H1 (cell line): Measurements from ENCODE around the gene CD68. TPM values are rescaled to one million over a fixed set of nuclear protein-coding genes. Genes with fewer than 3 reads are reported as not detected.

Experiments
- BACH1 ChIP-seq: IDR thresholded peaks from 2 replicates; pipeline ENCODE4 v1.6.1; 2012; ENCODE audit warnings: low read length, improper control_type of control experiment
- BRCA1 ChIP-seq: IDR thresholded peaks from 2 replicates; pipeline ENCODE4 v1.6.1; 2012; ENCODE audit warnings: low read depth, low read length, improper control_type of control experiment
- CBX8 ChIP-seq: fragments of 300-800, 300-1000 bp; sonication (generic); IDR thresholded peaks from 2 replicates; pipeline ENCODE4 v1.7.1; 2016; ENCODE audit warnings: low read depth, low read length, borderline replicate concordance
- CHD1 ChIP-seq: IDR thresholded peaks from 2 replicates; pipeline ENCODE4 v1.6.1; 2012; ENCODE audit warnings: low read depth, low read length, improper control_type of control experiment
- CREB1 ChIP-seq: IDR thresholded peaks from 2 replicates; pipeline ENCODE4 v1.6.1; 2012; ENCODE audit warnings: inconsistent platforms
- CTBP2 ChIP-seq: IDR thresholded peaks from 2 replicates; pipeline ENCODE4 v1.7.0; 2011; ENCODE audit warnings: borderline replicate concordance, mild to moderate bottlenecking, moderate library complexity, mixed read lengths, low read length; ENCODE audit not compliant: insufficient read depth, insufficient read length
- E2F6 ChIP-seq: IDR thresholded peaks from 2 replicates; pipeline ENCODE4 v1.6.1; 2012; ENCODE audit warnings: inconsistent platforms
- JUN ChIP-seq: IDR thresholded peaks from 2 replicates; pipeline ENCODE4 v1.6.1; 2011; ENCODE audit warnings: low read depth, mild to moderate bottlenecking, improper control_type of control experiment, low read length
- JUND ChIP-seq: IDR thresholded peaks from 2 replicates; pipeline ENCODE4 v1.6.1; 2011; ENCODE audit warnings: mild to moderate bottlenecking, improper control_type of control experiment, low read length
- POLR2A ChIP-seq, 2 experiments: IDR thresholded peaks; 1 replicate in 1 of 2; 2 replicates in 1 of 2; pipeline ENCODE4 v1.6.1; 2011; ENCODE audit warnings: low read depth in 2 of 2, low read length in 2 of 2, mild to moderate bottlenecking in 2 of 2; ENCODE audit errors: control extremely low read depth in 1 of 2
- POLR2AphosphoS5 ChIP-seq: IDR thresholded peaks from 2 replicates; pipeline ENCODE4 v1.6.1; 2011; ENCODE audit warnings: low read depth, low read length
- RBBP5 ChIP-seq: IDR thresholded peaks from 2 replicates; pipeline ENCODE4 v1.7.1; 2012; ENCODE audit warnings: low read depth, mild to moderate bottlenecking, inconsistent platforms, low read length, moderate library complexity, borderline replicate concordance
- RFX5 ChIP-seq: IDR thresholded peaks from 2 replicates; pipeline ENCODE4 v1.6.1; 2011; ENCODE audit warnings: low read depth, low read length, improper control_type of control experiment, borderline replicate concordance
- RNF2 ChIP-seq: fragments of 200-900, 300-1000 bp; sonication (generic); IDR thresholded peaks from 2 replicates; pipeline ENCODE4 v1.7.1; 2016; ENCODE audit warnings: borderline replicate concordance, low read depth, mild to moderate bottlenecking, antibody characterized with exemption, low read length; ENCODE audit not compliant: poor library complexity, severe bottlenecking; ENCODE audit errors: missing control alignments
- SAP30 ChIP-seq: fragments of 300-600 bp; sonication (generic); IDR thresholded peaks from 2 replicates; pipeline ENCODE4 v1.7.1; 2012; ENCODE audit warnings: low read length, moderate library complexity, mild to moderate bottlenecking, inconsistent platforms; ENCODE audit not compliant: insufficient read depth, insufficient replicate concordance
- SP2 ChIP-seq: IDR thresholded peaks from 2 replicates; pipeline ENCODE4 v1.6.1; 2012; ENCODE audit warnings: mild to moderate bottlenecking, low read length, inconsistent platforms
- SP4 ChIP-seq: IDR thresholded peaks from 2 replicates; pipeline ENCODE4 v1.6.1; 2012; ENCODE audit warnings: low read length, inconsistent platforms
- SUZ12 ChIP-seq: fragments of 200-600 bp; sonication (generic); IDR thresholded peaks from 2 replicates; pipeline ENCODE4 v1.6.1; 2012; ENCODE audit warnings: mild to moderate bottlenecking, inconsistent platforms, low read length, moderate library complexity, mixed read lengths
- YY1 ChIP-seq: IDR thresholded peaks from 2 replicates; pipeline ENCODE4 v1.6.1; 2011; ENCODE audit warnings: low read depth, mild to moderate bottlenecking, low read length
- ZNF274 ChIP-seq: IDR thresholded peaks from 2 replicates; pipeline ENCODE4 v1.7.0; 2012; ENCODE audit warnings: low read length, borderline replicate concordance; ENCODE audit errors: extremely low read depth
- polyA plus RNA-seq, 7 experiments: library from polyadenylated mRNA; depleted of rRNA in 3 of 7; stranded (reverse) in 5 of 7; unstranded in 2 of 7; fragments of >200 nt in 5 of 7; fragments of 200-250 nt in 2 of 7; gene quantifications; 1 replicate in 5 of 7; 2 replicates in 1 of 7; 4 replicates in 1 of 7; pipeline versions ENCODE4 v1.2.1 to v1.2.3, GENCODE V29; 2011 to 2013; ENCODE audit warnings: missing spikeins in 2 of 7, mixed read lengths in 2 of 7
- total RNA-seq: library from RNA; stranded (reverse); fragmentation: NEBNext Ultra II Directional; extraction: Animal tissue kit (Norgen Biotek cat#: 25700); gene quantifications from 2 replicates; pipeline ENCODE4 v1.2.1, GENCODE V29; 2021
- TF ChIP-seq, protein P1 (sequence below), 3 experiments: IDR thresholded peaks; 1 replicate in 2 of 3; 2 replicates in 1 of 3; pipeline versions ENCODE4 v1.5.1 to v1.6.1; 2011; ENCODE audit warnings: low read length in 3 of 3, mild to moderate bottlenecking in 3 of 3, inconsistent platforms in 2 of 3, low read depth in 1 of 3, moderate library complexity in 1 of 3; ENCODE audit not compliant: insufficient read depth in 1 of 3; ENCODE audit errors: control extremely low read depth in 1 of 3

CD68 gene
- total and polyA plus RNA-seq, 2 of the 8 experiments (the other 6 are each of a cell fraction or from before 2014, with no cell fraction given), result 0.18 TPM; not detected in 1

- no peak for TF ChIP-seq CREB1
- no peak for TF ChIP-seq E2F6
- no peak for TF ChIP-seq ZNF274
- no peak for TF ChIP-seq SP2
- TF ChIP-seq CTBP2, result no peak
- no peak for TF ChIP-seq RFX5
- TF ChIP-seq SUZ12, result no peak
- TF ChIP-seq, protein P1, sequence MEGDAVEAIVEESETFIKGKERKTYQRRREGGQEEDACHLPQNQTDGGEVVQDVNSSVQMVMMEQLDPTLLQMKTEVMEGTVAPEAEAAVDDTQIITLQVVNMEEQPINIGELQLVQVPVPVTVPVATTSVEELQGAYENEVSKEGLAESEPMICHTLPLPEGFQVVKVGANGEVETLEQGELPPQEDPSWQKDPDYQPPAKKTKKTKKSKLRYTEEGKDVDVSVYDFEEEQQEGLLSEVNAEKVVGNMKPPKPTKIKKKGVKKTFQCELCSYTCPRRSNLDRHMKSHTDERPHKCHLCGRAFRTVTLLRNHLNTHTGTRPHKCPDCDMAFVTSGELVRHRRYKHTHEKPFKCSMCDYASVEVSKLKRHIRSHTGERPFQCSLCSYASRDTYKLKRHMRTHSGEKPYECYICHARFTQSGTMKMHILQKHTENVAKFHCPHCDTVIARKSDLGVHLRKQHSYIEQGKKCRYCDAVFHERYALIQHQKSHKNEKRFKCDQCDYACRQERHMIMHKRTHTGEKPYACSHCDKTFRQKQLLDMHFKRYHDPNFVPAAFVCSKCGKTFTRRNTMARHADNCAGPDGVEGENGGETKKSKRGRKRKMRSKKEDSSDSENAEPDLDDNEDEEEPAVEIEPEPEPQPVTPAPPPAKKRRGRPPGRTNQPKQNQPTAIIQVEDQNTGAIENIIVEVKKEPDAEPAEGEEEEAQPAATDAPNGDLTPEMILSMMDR (IDR thresholded peaks at IDR 0.05; ENCODE audit: control extremely low read depth in 1 of 3, insufficient read depth in 1 of 3, low read depth in 1 of 3, low read length in 3 of 3), result no peak
- TF ChIP-seq SAP30, result no peak
- no peak for TF ChIP-seq CBX8
- peak; percentile 32 to 91 for TF ChIP-seq POLR2A (IDR thresholded peaks at IDR 0.05; ENCODE audit: control extremely low read depth in 1 of 2, low read depth in 2 of 2, low read length in 2 of 2)
- no peak for TF ChIP-seq RNF2
- TF ChIP-seq SP4, result no peak
- no peak for TF ChIP-seq JUND
- no peak for TF ChIP-seq RBBP5
- TF ChIP-seq JUN, result no peak
- TF ChIP-seq CHD1, result no peak
- no peak for TF ChIP-seq BACH1
- TF ChIP-seq POLR2AphosphoS5, result peak; percentile 64; the same call in 1 of the 2 replicates
- no peak for TF ChIP-seq BRCA1
- no peak for TF ChIP-seq YY1
Observed at GRCh38 chr17:7589891-7590691, 10.7 kb downstream of the CD68 start, which contains the start of gene SOX15 (continued).
